ENCODE results near the gene SUMO3.

GRCh38 chr21:44862869-44863685, 45.2 kb upstream of the SUMO3 start:
- TF ChIP-seq CTCF (IDR thresholded peaks at IDR 0.05; ENCODE audit: low read depth, low read length) (no peak), EZH2phosphoT487 (IDR thresholded peaks at IDR 0.05; ENCODE audit: low read depth) (no peak)

Data from OCI-LY3 (cell line).